Activated CD8-positive, alpha-beta memory T cell treated with anti-CD3 and anti-CD28 coated beads, Interleukin-2, amount 50 U/mL, for 1 hour (primary cell): ENCODE measurements around the gene ECI1.
"Not testable (repeated sequence)": the region's sequence is repeated elsewhere in the genome, so short reads cannot be mapped to it uniquely, and the experiment has no call there.

ENCODE experiments used
- DNase-seq: peaks from one replicate; pipeline ENCODE4 v3.0.0-alpha.2; 2020; ENCODE audit errors: extremely low read depth

ECI1 gene

GRCh38 chr16:2253293-2253692, 1.9 kb upstream of the ECI1 start:
- DNase-seq: no peak

- no peak for DNase-seq
These were observed 1.4 kb upstream of the ECI1 start for GRCh38 chr16:2252806-2253148.

- no peak for DNase-seq
These were observed 613 bp downstream of the ECI1 start for GRCh38 chr16:2250652-2251295.

DNA sequence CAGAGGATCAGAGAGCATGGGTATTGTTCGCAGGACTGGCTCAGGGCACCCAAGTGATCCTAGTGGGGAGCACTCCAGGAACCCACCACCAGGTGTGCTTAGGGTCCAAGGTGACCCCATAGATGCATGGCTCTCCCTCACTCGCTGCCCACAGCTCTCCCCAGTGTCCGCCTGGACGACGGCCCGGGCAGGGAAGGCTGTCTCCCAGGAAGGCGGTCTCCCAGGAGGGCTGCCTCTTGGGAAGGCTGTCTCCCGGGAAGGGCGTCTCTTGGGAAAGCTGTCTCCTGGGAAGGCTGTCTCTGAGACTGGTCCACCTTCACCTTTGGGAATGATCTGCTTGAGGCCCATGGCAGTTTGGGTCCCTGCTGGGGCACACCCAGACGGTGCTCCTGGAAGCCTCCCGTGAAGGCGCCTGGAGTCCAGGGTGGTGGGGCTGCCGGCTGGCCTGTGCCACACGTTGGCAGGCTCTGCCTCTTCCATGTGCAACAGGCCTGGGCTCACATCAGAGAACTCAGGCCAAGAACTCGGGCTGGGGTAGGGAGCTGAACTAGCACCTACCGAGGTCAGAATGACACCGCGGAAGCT, 5.0 kb downstream of the ECI1 start:
- DNase-seq: no peak

DNA sequence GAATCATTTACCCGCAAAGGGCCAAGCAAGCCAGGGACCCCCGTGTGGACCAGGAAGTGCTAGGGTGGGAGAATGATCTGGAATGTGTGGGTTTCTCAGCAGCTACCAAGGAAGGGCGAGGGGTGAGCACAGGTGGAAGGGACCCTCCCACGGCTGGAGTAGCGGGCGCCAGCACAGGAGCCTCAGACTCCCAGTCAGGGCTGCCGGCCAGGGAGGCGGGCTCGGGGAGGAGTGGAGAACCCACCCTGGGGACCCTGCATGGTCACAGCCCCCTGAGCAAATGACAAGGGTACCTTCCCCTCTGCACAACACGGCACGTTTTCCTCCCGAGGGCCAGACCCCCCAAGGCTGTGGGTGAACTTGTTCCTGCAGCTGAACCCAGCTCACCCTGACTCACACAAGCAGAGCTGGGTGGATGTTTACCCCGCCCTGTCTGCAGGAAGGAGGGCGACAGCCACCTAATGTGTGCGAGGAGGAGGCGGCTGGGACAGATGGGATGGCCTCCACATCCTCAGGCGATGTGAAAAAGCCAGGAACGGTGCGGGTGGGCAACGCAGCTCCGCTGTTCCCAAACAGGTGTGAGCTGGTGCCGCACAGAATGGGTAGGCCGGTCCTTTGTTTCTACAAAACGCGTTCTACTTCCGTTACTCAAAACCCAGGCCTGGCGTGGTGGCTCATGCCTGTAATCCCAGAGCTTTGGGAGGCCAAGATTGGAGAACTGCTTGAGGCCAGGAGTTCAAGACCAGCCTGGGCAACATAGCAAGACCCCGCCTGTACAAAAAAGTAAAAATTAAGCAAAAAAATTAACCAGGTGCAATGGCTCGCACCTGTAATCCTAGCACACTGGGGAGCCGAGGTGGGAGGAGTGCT, 6.2 kb downstream of the ECI1 start:
- no peak for DNase-seq

GRCh38 chr16:2244301-2244700, 7.1 kb downstream of the ECI1 start:
- no peak for DNase-seq

- DNase-seq: no peak
These were observed 7.6 kb downstream of the ECI1 start for GRCh38 chr16:2243781-2244180.

- no peak for DNase-seq
These were observed 8.3 kb downstream of the ECI1 start for GRCh38 chr16:2243031-2243528.

DNA sequence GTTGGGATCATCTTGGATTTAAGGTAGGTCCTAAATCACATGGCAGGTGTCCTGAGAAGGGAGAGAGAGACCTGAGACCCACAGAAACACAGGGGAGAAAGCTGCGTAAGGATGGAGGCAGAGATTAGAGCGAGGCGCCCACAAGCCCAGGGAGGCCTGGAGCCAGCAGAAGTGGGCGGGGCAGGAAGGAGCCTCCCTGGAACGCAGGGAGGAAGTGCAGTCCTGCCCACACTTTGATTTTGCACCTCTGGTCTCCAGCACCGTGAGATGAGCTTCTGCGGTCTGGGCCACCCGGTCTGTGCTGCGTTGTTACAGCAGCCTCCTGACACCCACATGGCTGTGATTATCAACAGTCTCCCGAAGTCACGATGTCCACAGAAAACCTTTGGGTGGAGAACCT, 8.8 kb downstream of the ECI1 start:
- DNase-seq: no peak

GRCh38 chr16:2240331-2240730, 11.1 kb downstream of the ECI1 start:
- DNase-seq: not testable (repeated sequence)

GRCh38 chr16:2238838-2239675, 12.3 kb downstream of the ECI1 start:
- no peak for DNase-seq

GRCh38 chr16:2238150-2238837, 13.1 kb downstream of the ECI1 start:
- no peak for DNase-seq

GRCh38 chr16:2237493-2238149, 13.8 kb downstream of the ECI1 start:
- DNase-seq: no peak

- DNase-seq: no peak
These were observed 14.3 kb downstream of the ECI1 start for GRCh38 chr16:2237102-2237482.

- no peak for DNase-seq
These were observed 14.9 kb downstream of the ECI1 start, which contains the start of gene DNASE1L2 for GRCh38 chr16:2236337-2237101. Gene DNASE1L2 (plus strand): TSS chr16:2236444. CDS start chr16:2236817, 373 bp downstream.

DNA sequence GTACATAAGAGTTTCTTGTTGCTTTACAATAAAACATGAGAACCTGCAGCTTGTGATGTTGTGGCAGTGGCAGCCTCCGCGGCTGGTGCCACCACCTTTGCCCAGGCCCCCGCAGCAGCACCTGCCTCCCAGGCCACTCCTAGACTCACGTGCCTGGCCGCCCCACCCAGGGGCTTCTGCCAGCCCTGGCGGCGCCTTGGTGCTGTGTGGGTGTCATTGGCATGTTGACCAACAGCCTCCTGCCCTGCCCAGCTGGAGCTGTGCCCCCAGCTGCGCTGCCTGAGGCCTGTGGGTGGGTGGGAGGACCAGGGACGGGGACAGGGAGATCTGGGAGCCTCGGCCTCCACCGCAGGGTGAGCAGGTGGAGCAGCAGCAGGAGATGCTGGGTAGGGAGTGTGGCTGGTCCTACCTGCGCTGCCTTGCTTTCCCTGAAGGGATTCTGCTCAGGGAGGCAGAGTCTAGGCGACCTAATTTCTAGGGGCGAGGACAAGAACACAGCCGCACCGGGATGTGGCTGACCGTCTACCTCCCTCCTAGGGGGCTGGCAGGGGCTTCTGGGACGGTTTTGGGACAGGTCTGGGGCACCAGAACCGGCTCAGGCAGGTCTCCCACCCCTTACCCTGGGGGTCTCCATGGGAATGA, 15.6 kb downstream of the ECI1 start:
- DNase-seq: no peak

DNA sequence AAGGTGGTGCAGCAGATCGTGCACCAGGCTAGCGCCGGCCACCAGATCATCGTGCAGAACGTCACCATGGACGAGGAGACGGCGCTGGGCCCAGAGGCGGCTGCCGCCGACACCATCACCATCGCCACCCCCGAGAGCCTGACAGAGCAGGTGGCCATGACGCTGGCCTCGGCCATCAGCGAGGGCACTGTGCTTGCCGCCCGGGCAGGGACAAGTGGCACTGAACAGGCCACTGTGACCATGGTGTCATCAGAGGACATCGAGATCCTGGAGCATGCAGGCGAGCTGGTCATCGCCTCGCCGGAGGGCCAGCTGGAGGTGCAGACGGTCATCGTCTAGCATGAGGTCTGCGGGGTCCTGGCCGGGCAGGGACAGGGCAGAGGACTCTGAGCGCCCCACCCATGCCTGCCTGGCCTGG, 16.1 kb downstream of the ECI1 start:
- no peak for DNase-seq

GRCh38 chr16:2234813-2235170, 16.6 kb downstream of the ECI1 start:
- DNase-seq: no peak
